Stimulated activated CD8-positive, alpha-beta memory T cell treated with anti-CD3 and anti-CD28 coated beads, Interleukin-12 subunit alpha, Interleukin-12 subunit beta, amount 100 ng/mL, for 24 hours (primary cell): ENCODE results near the gene METTL21C.

ENCODE experiments used
- DNase-seq: peaks from one replicate; pipeline ENCODE4 v3.0.0-alpha.2; 2020; ENCODE audit errors: extremely low read depth

The METTL21C gene

GRCh38 chr13:102667023-102667422 is 27.8 kb downstream of the METTL21C start:
- DNase-seq = no peak

GRCh38 chr13:102659168-102659713 is 35.6 kb downstream of the METTL21C start:
- no peak for DNase-seq

GRCh38 chr13:102658660-102659059 is 36.2 kb downstream of the METTL21C start:
- DNase-seq = no peak

GRCh38 chr13:102657630-102658029 is 37.2 kb downstream of the METTL21C start:
- DNase-seq = no peak

GRCh38 chr13:102654756-102655155 is 40.1 kb downstream of the METTL21C start:
- DNase-seq = no peak

GRCh38 chr13:102651892-102652291 is 43.0 kb downstream of the METTL21C start:
- no peak for DNase-seq

GRCh38 chr13:102651392-102651791 is 43.5 kb downstream of the METTL21C start:
- DNase-seq = no peak

- DNase-seq = no peak
These were observed 44.4 kb downstream of the METTL21C start for GRCh38 chr13:102650444-102650843.

GRCh38 chr13:102648046-102648445 is 46.8 kb downstream of the METTL21C start:
- DNase-seq = no peak

GRCh38 chr13:102645701-102646100 is 49.1 kb downstream of the METTL21C start:
- no peak for DNase-seq

- DNase-seq = no peak
These were observed 51.2 kb downstream of the METTL21C start for GRCh38 chr13:102643656-102644055.

GRCh38 chr13:102642475-102642874 is 52.4 kb downstream of the METTL21C start:
- no peak for DNase-seq

GRCh38 chr13:102642029-102642428 is 52.8 kb downstream of the METTL21C start:
- no peak for DNase-seq

- DNase-seq = no peak
These were observed 56.1 kb downstream of the METTL21C start for GRCh38 chr13:102638741-102639140.
